ENCODE results near the gene DES.

Gene DES

DNA sequence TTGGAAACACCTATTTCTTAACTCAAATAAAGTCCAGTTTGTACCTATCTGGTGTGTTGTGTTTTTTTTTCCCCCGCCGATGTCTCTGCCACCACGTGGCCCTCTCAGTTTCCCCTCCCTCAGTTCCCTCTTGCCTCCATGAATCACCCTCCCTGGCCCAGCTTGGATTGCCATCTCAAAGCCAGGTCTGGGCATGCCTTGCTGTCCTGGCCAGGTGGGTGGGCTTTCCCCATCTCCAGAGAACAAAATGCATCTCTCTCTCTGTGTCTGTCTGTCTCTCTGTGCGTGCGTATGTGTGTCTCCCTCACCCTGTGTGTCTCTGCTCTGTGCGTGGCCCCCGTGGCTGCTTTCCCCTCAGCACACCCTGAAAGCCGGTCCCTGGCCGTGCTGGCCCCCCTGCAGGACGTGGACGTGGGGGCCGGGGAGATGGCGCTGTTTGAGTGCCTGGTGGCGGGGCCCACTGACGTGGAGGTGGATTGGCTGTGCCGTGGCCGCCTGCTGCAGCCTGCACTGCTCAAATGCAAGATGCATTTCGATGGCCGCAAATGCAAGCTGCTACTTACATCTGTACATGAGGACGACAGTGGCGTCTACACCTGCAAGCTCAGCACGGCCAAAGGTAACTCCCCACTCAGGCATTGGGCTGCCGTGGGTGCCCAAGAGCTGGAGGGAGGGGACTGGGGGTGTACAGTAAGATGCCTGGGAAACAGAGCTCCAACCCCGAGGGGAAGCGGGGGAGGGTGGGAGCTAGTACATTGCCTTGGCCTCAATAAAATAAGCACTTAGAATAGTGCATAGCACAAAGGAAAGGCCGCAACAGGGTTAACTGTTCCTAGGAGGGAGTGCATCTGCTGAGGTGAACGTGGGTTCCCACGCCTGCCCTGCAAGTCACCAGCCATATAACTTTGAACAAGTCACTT, 48.9 kb downstream of the DES start:
- TF ChIP-seq, protein P1, sequence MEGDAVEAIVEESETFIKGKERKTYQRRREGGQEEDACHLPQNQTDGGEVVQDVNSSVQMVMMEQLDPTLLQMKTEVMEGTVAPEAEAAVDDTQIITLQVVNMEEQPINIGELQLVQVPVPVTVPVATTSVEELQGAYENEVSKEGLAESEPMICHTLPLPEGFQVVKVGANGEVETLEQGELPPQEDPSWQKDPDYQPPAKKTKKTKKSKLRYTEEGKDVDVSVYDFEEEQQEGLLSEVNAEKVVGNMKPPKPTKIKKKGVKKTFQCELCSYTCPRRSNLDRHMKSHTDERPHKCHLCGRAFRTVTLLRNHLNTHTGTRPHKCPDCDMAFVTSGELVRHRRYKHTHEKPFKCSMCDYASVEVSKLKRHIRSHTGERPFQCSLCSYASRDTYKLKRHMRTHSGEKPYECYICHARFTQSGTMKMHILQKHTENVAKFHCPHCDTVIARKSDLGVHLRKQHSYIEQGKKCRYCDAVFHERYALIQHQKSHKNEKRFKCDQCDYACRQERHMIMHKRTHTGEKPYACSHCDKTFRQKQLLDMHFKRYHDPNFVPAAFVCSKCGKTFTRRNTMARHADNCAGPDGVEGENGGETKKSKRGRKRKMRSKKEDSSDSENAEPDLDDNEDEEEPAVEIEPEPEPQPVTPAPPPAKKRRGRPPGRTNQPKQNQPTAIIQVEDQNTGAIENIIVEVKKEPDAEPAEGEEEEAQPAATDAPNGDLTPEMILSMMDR (IDR thresholded peaks at IDR 0.05; ENCODE audit: low read depth, low read length) = no peak
- no peak for TF ChIP-seq EZH2phosphoT487 (IDR thresholded peaks at IDR 0.05; ENCODE audit: low read depth)
- no peak overlapping the region for H3K27ac ChIP-seq (ENCODE audit: low read length)
- no peaks in the 10 kb centered on the region for H4K20me1 ChIP-seq (ENCODE audit: insufficient read depth, low read length)
- no peaks in the 10 kb centered on the region for H3K9me3 ChIP-seq (ENCODE audit: insufficient read depth, low read length)
- no peaks in the 10 kb centered on the region for H3K79me2 ChIP-seq (ENCODE audit: low read length)
- H3K36me3 ChIP-seq (replicated peaks; ENCODE audit: low read depth, low read length) = no peaks in the 10 kb centered on the region
- H3K9ac ChIP-seq (ENCODE audit: low read length) = no peak overlapping the region
- H3K27me3 ChIP-seq (ENCODE audit: low read depth, low read length) = no peaks in the 10 kb centered on the region
- no peaks in the 10 kb centered on the region for H3K4me1 ChIP-seq (ENCODE audit: low read length)
- no peak overlapping the region for H2AFZ ChIP-seq (ENCODE audit: low read depth, low read length)
- no peak overlapping the region for H3K4me2 ChIP-seq (ENCODE audit: low read length)
- H3K4me3 ChIP-seq (ENCODE audit: low read length) = no peak overlapping the region

DNA sequence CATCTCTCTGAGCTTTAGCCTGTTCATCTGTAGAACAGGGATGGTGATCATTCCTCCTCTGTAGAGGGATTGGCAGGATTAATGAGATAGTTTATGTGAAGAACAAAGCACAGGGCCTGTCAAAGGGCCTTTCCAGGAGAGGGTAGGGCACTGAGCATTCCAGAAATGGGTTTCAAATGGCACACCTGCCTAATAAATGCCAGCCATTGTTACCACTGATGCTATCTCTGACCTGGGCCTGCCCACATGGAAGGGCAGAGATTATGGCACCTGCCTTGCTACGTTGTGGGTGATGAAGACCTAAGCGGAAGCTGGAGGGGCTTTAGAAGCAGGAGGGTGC, 49.5 kb downstream of the DES start:
- H3K4me2 ChIP-seq (ENCODE audit: low read length) = no peak overlapping the region
- H2AFZ ChIP-seq (ENCODE audit: low read depth, low read length) = no peak overlapping the region
- no peaks in the 10 kb centered on the region for H3K36me3 ChIP-seq (replicated peaks; ENCODE audit: low read depth, low read length)
- H3K4me3 ChIP-seq (ENCODE audit: low read length) = no peak overlapping the region
- no peak overlapping the region for H3K9ac ChIP-seq (ENCODE audit: low read length)
- no peaks in the 10 kb centered on the region for H4K20me1 ChIP-seq (ENCODE audit: insufficient read depth, low read length)
- TF ChIP-seq EZH2phosphoT487 (IDR thresholded peaks at IDR 0.05; ENCODE audit: low read depth) = no peak
- TF ChIP-seq, protein P1 (IDR thresholded peaks at IDR 0.05; ENCODE audit: low read depth, low read length) = no peak
- no peaks in the 10 kb centered on the region for H3K4me1 ChIP-seq (ENCODE audit: low read length)
- no peaks in the 10 kb centered on the region for H3K27me3 ChIP-seq (ENCODE audit: low read depth, low read length)
- H3K79me2 ChIP-seq (ENCODE audit: low read length) = no peaks in the 10 kb centered on the region
- H3K27ac ChIP-seq (ENCODE audit: low read length) = no peak overlapping the region
- no peaks in the 10 kb centered on the region for H3K9me3 ChIP-seq (ENCODE audit: insufficient read depth, low read length)

DNA sequence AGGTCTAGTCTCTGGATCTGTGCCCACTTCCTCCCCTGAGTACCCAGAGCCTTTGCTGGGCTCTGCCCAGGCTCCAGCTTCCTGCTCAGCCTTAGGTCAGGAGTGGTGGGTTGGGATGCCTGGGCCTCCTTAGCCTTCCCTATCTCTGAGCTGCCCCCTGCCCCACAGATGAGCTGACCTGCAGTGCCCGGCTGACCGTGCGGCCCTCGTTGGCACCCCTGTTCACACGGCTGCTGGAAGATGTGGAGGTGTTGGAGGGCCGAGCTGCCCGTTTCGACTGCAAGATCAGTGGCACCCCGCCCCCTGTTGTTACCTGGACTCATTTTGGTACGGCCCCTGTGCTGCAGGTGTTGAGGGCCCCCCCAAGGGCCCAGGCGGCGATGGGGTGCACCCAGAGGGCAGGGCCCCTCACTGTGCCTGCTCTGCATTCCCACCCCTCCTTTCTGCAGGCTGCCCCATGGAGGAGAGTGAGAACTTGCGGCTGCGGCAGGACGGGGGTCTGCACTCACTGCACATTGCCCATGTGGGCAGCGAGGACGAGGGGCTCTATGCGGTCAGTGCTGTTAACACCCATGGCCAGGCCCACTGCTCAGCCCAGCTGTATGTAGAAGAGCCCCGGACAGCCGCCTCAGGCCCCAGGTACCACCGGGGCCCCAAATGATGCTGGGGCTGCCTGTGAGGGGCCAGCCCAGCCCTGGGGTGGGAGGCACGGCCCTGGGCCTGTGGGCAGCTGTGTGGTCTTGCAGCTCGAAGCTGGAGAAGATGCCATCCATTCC, 50.4 kb downstream of the DES start:
- no peaks in the 10 kb centered on the region for H3K27me3 ChIP-seq (ENCODE audit: low read depth, low read length)
- no peak for TF ChIP-seq EZH2phosphoT487 (IDR thresholded peaks at IDR 0.05; ENCODE audit: low read depth)
- TF ChIP-seq, protein P1 (IDR thresholded peaks at IDR 0.05; ENCODE audit: low read depth, low read length) = no peak
- no peaks in the 10 kb centered on the region for H3K4me1 ChIP-seq (ENCODE audit: low read length)
- H2AFZ ChIP-seq (ENCODE audit: low read depth, low read length) = no peak overlapping the region
- H3K9me3 ChIP-seq (ENCODE audit: insufficient read depth, low read length) = no peaks in the 10 kb centered on the region
- H3K9ac ChIP-seq (ENCODE audit: low read length) = no peak overlapping the region
- H3K27ac ChIP-seq (ENCODE audit: low read length) = no peak overlapping the region
- no peak overlapping the region for H3K4me3 ChIP-seq (ENCODE audit: low read length)
- no peaks in the 10 kb centered on the region for H3K79me2 ChIP-seq (ENCODE audit: low read length)
- no peak overlapping the region for H3K4me2 ChIP-seq (ENCODE audit: low read length)
- no peaks in the 10 kb centered on the region for H3K36me3 ChIP-seq (replicated peaks; ENCODE audit: low read depth, low read length)
- no peaks in the 10 kb centered on the region for H4K20me1 ChIP-seq (ENCODE audit: insufficient read depth, low read length)

DNA sequence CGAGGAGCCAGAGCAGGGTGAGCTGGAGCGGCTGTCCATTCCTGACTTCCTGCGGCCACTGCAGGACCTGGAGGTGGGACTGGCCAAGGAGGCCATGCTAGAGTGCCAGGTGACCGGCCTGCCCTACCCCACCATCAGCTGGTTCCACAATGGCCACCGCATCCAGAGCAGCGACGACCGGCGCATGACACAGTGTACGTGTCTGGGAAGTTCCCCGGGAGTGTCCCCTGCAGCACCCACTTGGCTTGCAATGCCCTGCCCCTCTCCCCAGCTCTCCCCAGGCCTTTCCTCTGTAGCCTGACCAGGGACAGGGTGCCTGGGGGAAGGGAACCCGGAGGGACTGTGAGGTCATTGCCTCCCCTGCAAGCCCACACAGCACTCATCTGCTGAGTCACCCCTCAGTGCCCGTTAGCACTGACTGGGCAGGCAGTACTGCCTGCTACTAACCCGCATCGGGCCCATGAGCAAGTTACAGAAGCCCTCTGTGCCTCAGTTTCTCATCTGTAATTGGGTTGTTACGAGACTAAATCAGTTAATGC, 51.1 kb downstream of the DES start:
- TF ChIP-seq, protein P1 (IDR thresholded peaks at IDR 0.05; ENCODE audit: low read depth, low read length) = no peak
- no peak for TF ChIP-seq EZH2phosphoT487 (IDR thresholded peaks at IDR 0.05; ENCODE audit: low read depth)
- H2AFZ ChIP-seq (ENCODE audit: low read depth, low read length) = no peak overlapping the region
- H3K9ac ChIP-seq (ENCODE audit: low read length) = no peak overlapping the region
- H4K20me1 ChIP-seq (ENCODE audit: insufficient read depth, low read length) = no peaks in the 10 kb centered on the region
- no peak overlapping the region for H3K4me3 ChIP-seq (ENCODE audit: low read length)
- H3K4me1 ChIP-seq (ENCODE audit: low read length) = no peaks in the 10 kb centered on the region
- H3K79me2 ChIP-seq (ENCODE audit: low read length) = no peaks in the 10 kb centered on the region
- H3K27me3 ChIP-seq (ENCODE audit: low read depth, low read length) = no peaks in the 10 kb centered on the region
- H3K36me3 ChIP-seq (replicated peaks; ENCODE audit: low read depth, low read length) = no peaks in the 10 kb centered on the region
- H3K27ac ChIP-seq (ENCODE audit: low read length) = no peak overlapping the region
- H3K9me3 ChIP-seq (ENCODE audit: insufficient read depth, low read length) = no peaks in the 10 kb centered on the region
- no peak overlapping the region for H3K4me2 ChIP-seq (ENCODE audit: low read length)
